Measurements from ENCODE around the gene TYK2.

The TYK2 gene

GRCh38 chr19:10421240-10422045 is 41.1 kb upstream of the TYK2 start:
- in situ Hi-C loops (cut with MboI; ENCODE audit: low sequenced_read_pairs, unreplicated experiment), result no loop called here
- DNase-seq (ENCODE audit: low spot score), result peak; percentile 45
- TF ChIP-seq CTCF (IDR thresholded peaks at IDR 0.05; ENCODE audit: borderline replicate concordance, control extremely low read depth, extremely low read depth, insufficient read depth, missing control alignments), result no peak

DNA sequence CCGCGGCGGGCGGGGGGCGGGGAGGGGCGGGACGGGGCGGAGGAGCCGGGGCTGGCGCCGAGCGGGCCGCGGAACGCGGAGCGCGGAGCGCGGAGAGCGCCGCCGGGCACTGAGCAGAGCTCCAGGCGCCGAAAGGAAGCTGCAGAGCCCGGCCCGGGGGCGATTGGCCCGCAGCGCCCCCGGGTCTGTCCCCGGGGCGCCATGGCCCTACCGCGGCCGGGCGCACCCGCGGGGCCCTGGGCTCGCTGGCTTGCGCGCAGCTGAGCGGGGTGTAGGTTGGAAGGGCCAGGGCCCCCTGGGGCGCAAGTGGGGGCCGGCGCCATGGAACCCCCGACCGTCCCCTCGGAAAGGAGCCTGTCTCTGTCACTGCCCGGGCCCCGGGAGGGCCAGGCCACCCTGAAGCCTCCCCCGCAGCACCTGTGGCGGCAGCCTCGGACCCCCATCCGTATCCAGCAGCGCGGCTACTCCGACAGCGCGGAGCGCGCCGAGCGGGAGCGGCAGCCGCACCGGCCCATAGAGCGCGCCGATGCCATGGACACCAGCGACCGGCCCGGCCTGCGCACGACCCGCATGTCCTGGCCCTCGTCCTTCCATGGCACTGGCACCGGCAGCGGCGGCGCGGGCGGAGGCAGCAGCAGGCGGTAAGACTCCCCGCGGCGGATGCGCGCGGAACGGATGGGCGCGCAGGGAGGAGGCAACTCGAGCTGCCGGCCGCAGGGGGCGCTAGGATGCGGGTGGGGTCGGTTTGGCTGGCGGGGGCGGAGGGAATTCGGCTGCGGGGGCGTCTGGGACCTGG is 40.3 kb upstream of the TYK2 start, which contains the start of gene PDE4A:
Gene PDE4A (plus strand): TSS at position 95 of the 796 bp plus-strand sequence. CDS start 227 bp downstream, at position 322.
- in situ Hi-C loops (cut with MboI; ENCODE audit: low sequenced_read_pairs, unreplicated experiment), result no loop called here
- peak; percentile 69 for DNase-seq (ENCODE audit: low spot score)
- TF ChIP-seq CTCF (IDR thresholded peaks at IDR 0.05; ENCODE audit: borderline replicate concordance, control extremely low read depth, extremely low read depth, insufficient read depth, missing control alignments), result peak; percentile 77

- no peak for TF ChIP-seq CTCF (IDR thresholded peaks at IDR 0.05; ENCODE audit: borderline replicate concordance, control extremely low read depth, extremely low read depth, insufficient read depth, missing control alignments)
- peak; percentile 81 for DNase-seq (ENCODE audit: low spot score)
- in situ Hi-C loops (cut with MboI; ENCODE audit: low sequenced_read_pairs, unreplicated experiment), result no loop called here
Observed at GRCh38 chr19:10419646-10420443, 39.5 kb upstream of the TYK2 start.

DNA sequence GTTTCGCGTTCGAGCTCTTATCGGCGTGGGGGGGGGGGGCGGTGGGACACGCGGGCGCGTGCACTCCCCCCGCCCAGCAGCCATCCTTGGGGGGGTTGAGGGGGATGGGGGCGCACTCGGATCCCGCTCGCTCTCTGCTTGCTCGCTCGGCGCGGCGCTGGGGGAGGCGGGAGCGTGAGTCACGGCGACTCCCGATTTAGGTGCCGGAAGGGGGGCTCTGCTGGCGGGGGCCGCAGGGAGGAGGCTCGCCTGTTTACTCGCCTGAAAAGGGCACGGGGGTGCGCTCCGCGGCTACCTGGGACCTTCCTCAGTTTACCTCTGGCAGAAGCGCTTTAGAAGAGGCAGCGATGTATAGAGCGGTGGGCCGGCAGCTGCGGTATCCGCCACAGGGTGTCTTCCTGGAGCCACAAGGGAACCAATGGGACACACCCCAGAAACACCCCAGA is 38.9 kb upstream of the TYK2 start:
- in situ Hi-C loops (cut with MboI; ENCODE audit: low sequenced_read_pairs, unreplicated experiment), result no loop called here
- DNase-seq (ENCODE audit: low spot score), result peak; percentile 49
- no peak for TF ChIP-seq CTCF (IDR thresholded peaks at IDR 0.05; ENCODE audit: borderline replicate concordance, control extremely low read depth, extremely low read depth, insufficient read depth, missing control alignments)

DNA sequence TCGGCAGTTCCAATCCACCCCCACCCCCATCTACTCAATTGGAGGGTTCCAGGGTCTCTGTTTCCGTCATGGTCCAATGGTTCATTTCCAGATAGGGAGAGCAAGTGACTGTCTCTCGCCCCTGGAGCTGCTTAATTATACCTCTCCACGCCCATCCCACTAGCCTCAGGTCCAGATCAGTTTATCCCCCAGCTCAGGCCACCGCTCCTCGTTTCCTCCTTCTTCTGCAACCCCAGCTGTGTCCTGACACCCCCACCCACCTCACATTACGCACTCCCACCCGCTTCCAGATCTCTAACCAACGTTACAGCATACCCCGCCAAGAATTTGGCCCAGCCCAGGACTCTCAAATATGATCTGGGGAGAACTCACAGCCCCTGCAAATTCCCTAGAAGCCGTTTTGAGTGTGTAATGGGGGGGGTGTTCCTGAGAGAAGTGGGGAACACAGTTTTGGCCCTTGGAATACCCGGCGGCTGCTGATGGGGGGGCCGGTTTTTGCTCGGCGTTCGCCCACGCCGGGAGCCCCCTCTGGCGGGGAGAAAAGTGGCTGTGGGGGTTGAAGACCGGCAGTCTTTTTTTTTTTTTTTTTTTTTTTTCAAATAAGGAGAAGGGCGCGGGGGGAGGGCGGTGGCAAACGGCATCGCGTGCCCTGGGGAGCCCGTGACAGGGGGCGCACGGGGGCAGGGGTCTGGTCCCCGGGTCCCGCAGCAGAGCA is 38.3 kb upstream of the TYK2 start:
- in situ Hi-C loops (cut with MboI; ENCODE audit: low sequenced_read_pairs, unreplicated experiment), result no loop called here
- TF ChIP-seq CTCF (IDR thresholded peaks at IDR 0.05; ENCODE audit: borderline replicate concordance, control extremely low read depth, extremely low read depth, insufficient read depth, missing control alignments), result peak; percentile 9
- peak; percentile 45 for DNase-seq (ENCODE audit: low spot score)

DNA sequence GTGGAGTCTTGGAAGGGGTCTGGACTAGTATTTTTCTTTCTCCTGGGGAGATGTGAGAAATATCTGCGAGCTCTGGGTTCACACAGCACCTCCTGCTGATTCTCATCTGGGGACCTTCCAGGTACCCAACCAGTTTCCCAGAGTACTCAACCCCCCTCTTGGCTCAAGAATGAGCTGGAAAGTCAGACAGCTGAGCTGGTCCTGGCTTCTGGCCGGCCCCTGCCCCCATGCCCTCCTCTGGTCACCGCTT is 37.8 kb upstream of the TYK2 start:
- peak; percentile 34 for DNase-seq (ENCODE audit: low spot score)
- no peak for TF ChIP-seq CTCF (IDR thresholded peaks at IDR 0.05; ENCODE audit: borderline replicate concordance, control extremely low read depth, extremely low read depth, insufficient read depth, missing control alignments)
- in situ Hi-C loops (cut with MboI; ENCODE audit: low sequenced_read_pairs, unreplicated experiment), result no loop called here

Data from GM13976 (cell line).